Measurements from ENCODE around the gene HLA-DPB1. TPM values are rescaled to one million over a fixed set of nuclear protein-coding genes. Genes with fewer than 3 reads are reported as not detected.
A peak's percentile ranks its signal among the peaks of the same experiment; 100 is the strongest.

The HLA-DPB1 gene
- total RNA-seq, 1 donor from 2014 or later, result 14.4 TPM

DNA sequence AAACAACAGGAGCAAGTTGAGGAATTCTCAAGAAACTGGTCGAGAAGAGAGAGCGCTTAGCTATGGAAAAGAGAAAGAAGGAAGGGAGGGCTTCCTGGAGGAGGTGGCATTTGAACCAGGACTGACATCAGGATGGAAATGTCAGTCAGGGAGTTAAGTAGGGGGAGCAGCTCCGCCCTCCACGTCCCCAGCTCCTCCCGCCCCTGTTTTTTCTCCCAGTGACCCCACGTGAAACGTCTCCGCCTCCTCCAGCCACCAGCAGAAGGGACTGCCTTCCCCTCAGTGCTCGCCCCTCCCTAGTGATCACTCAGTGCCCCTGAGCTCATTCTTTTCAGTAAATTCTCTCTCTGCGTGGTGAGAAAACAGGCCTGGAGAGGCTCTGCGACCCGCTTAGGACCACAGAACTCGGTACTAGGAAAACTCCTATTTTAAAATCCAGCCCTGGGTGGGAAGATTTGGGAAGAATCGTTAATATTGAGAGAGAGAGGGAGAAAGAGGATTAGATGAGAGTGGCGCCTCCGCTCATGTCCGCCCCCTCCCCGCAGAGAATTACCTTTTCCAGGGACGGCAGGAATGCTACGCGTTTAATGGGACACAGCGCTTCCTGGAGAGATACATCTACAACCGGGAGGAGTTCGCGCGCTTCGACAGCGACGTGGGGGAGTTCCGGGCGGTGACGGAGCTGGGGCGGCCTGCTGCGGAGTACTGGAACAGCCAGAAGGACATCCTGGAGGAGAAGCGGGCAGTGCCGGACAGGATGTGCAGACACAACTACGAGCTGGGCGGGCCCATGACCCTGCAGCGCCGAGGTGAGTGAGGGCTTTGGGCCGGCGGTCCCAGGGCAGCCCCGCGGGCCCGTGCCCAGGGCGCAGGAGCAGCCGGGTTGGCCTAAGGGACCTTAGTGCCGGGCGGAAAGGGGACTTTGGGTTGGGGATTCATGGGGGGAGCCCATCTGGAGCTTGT lies 4.6 kb downstream of the HLA-DPB1 start:
- Mint-ChIP-seq H3K9me3 (ENCODE audit: unreplicated experiment) (no peaks in the 10 kb centered on the region), H3K27ac (ENCODE audit: unreplicated experiment) (peak overlapping the region; percentile 81), H3K4me3 (ENCODE audit: unreplicated experiment) (peak overlapping the region; percentile 88), H3K27me3 (ENCODE audit: unreplicated experiment) (peaks cover 8% of the 10 kb centered on the region), H3K36me3 (ENCODE audit: low read depth, unreplicated experiment) (no peaks in the 10 kb centered on the region), H3K4me1 (ENCODE audit: unreplicated experiment) (peaks cover 21% of the 10 kb centered on the region)
- peak; percentile 55 for DNase-seq (ENCODE audit: low spot score)
- TF ChIP-seq, protein P1, sequence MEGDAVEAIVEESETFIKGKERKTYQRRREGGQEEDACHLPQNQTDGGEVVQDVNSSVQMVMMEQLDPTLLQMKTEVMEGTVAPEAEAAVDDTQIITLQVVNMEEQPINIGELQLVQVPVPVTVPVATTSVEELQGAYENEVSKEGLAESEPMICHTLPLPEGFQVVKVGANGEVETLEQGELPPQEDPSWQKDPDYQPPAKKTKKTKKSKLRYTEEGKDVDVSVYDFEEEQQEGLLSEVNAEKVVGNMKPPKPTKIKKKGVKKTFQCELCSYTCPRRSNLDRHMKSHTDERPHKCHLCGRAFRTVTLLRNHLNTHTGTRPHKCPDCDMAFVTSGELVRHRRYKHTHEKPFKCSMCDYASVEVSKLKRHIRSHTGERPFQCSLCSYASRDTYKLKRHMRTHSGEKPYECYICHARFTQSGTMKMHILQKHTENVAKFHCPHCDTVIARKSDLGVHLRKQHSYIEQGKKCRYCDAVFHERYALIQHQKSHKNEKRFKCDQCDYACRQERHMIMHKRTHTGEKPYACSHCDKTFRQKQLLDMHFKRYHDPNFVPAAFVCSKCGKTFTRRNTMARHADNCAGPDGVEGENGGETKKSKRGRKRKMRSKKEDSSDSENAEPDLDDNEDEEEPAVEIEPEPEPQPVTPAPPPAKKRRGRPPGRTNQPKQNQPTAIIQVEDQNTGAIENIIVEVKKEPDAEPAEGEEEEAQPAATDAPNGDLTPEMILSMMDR (IDR thresholded peaks at IDR 0.05; ENCODE audit: unreplicated experiment), result no peak

DNA sequence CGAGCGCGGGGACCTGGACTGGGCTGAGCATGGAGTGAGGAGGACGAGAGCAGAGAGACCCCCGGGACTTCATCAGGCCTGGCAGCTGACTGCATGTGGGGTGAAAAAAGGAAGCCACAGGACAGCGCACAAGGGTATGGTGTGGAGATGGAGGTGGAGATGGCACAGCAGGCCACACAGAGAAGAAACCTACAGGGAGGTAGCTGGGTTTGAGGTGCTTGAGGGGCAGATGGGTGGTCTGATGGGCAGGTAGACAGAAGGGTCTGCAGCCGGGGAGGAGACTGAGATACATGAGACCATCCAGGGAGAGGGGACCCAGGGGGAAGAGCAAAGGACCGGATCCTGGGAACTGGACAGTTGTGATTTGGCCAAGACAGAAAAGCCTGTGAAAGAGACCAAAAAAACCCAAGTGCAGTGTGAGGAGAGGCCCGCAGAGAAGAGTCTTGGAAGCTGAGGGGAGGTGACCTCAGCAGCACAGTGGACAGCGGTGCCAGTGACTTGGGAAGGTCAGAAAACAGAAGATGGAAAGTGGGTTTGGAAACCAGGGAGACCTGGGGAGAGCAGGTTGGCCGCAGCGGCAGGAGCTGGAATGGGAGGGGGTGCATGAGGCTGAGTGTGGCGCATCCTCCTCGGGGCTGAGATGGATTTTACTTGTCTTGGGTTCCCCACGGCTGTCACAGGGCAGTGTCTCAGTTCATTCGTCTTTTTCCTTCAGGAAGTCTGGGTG lies 5.5 kb downstream of the HLA-DPB1 start:
- Mint-ChIP-seq H3K27me3 (ENCODE audit: unreplicated experiment) (peaks cover 8% of the 10 kb centered on the region), H3K4me3 (ENCODE audit: unreplicated experiment) (peak overlapping the region; percentile 88), H3K9me3 (ENCODE audit: unreplicated experiment) (no peaks in the 10 kb centered on the region), H3K27ac (ENCODE audit: unreplicated experiment) (peak overlapping the region; percentile 65), H3K4me1 (ENCODE audit: unreplicated experiment) (peaks cover 21% of the 10 kb centered on the region), H3K36me3 (ENCODE audit: low read depth, unreplicated experiment) (no peaks in the 10 kb centered on the region)
- no peak for DNase-seq (ENCODE audit: low spot score)
- TF ChIP-seq, protein P1 (IDR thresholded peaks at IDR 0.05; ENCODE audit: unreplicated experiment), result no peak

DNA sequence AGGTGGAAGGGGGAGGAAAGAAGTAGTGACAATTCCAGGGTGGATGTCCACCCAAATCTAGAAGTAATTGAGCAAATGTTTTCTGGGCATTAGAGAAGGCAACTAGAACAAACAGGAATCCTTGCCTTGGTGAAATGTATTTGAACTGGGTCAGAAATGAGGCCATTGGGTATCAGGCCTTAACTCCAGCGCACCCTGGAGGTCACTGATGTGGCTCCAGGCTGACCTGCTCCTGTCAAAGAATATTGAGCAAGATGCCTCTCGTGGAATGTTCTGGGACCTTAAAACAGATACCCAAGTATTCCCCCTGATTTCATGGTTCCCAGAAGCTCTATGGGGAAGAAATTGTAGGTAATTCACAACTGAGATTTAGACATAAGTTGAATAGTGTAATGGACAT lies 6.9 kb downstream of the HLA-DPB1 start:
- Mint-ChIP-seq H3K36me3 (ENCODE audit: low read depth, unreplicated experiment) (peaks cover 5% of the 10 kb centered on the region), H3K27ac (ENCODE audit: unreplicated experiment) (no peak overlapping the region), H3K4me3 (ENCODE audit: unreplicated experiment) (peak overlapping the region; percentile 22), H3K4me1 (ENCODE audit: unreplicated experiment) (peaks cover 21% of the 10 kb centered on the region), H3K9me3 (ENCODE audit: unreplicated experiment) (no peaks in the 10 kb centered on the region), H3K27me3 (ENCODE audit: unreplicated experiment) (peaks cover 5% of the 10 kb centered on the region)
- TF ChIP-seq, protein P1 (IDR thresholded peaks at IDR 0.05; ENCODE audit: unreplicated experiment), result no peak
- peak; percentile 38 for DNase-seq (ENCODE audit: low spot score)

DNA sequence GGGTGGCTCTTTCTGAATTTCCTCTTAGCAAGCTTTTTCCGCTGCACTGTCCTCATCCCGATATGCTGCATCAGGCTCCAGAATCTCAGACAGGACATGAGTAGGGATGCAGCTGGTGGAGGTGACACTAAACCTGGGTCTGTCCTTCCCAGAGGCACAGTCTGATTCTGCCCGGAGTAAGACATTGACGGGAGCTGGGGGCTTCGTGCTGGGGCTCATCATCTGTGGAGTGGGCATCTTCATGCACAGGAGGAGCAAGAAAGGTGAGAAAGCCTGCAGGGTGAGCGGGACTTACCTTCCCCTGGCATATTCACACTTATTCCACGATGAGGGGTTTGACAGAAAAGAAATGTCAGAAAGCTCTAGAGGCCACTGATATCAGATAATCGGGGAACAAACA lies 9.8 kb downstream of the HLA-DPB1 start:
- H3K4me1 Mint-ChIP-seq (ENCODE audit: unreplicated experiment), result peaks cover 25% of the 10 kb centered on the region
- no peak overlapping the region for H3K27ac Mint-ChIP-seq (ENCODE audit: unreplicated experiment)
- H3K36me3 Mint-ChIP-seq (ENCODE audit: low read depth, unreplicated experiment), result peaks cover 5% of the 10 kb centered on the region
- no peaks in the 10 kb centered on the region for H3K9me3 Mint-ChIP-seq (ENCODE audit: unreplicated experiment)
- no peak overlapping the region for H3K4me3 Mint-ChIP-seq (ENCODE audit: unreplicated experiment)
- H3K27me3 Mint-ChIP-seq (ENCODE audit: unreplicated experiment), result peaks cover 4% of the 10 kb centered on the region
- DNase-seq (ENCODE audit: low spot score), result no peak
- TF ChIP-seq, protein P1 (IDR thresholded peaks at IDR 0.05; ENCODE audit: unreplicated experiment), result no peak

Data from endothelial cell (in vitro differentiated cells).